ENCODE results near the gene PSMD2.

Gene PSMD2

GRCh38 chr3:184357248-184358123 lies 58.4 kb downstream of the PSMD2 start:
- H2AFZ ChIP-seq (ENCODE audit: low read length): no peak overlapping the region
- no peak overlapping the region for H3K4me2 ChIP-seq (ENCODE audit: low read depth, low read length)
- H3K79me2 ChIP-seq (ENCODE audit: low read length): peaks cover 5% of the 10 kb centered on the region; the same call in 1 of the 2 replicates
- H3K27ac ChIP-seq (ENCODE audit: low read length): no peak overlapping the region
- no peaks in the 10 kb centered on the region for H3K4me1 ChIP-seq (ENCODE audit: low read length)
- TF ChIP-seq, protein P1, sequence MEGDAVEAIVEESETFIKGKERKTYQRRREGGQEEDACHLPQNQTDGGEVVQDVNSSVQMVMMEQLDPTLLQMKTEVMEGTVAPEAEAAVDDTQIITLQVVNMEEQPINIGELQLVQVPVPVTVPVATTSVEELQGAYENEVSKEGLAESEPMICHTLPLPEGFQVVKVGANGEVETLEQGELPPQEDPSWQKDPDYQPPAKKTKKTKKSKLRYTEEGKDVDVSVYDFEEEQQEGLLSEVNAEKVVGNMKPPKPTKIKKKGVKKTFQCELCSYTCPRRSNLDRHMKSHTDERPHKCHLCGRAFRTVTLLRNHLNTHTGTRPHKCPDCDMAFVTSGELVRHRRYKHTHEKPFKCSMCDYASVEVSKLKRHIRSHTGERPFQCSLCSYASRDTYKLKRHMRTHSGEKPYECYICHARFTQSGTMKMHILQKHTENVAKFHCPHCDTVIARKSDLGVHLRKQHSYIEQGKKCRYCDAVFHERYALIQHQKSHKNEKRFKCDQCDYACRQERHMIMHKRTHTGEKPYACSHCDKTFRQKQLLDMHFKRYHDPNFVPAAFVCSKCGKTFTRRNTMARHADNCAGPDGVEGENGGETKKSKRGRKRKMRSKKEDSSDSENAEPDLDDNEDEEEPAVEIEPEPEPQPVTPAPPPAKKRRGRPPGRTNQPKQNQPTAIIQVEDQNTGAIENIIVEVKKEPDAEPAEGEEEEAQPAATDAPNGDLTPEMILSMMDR (IDR thresholded peaks at IDR 0.05; ENCODE audit: low read length): no peak
- no peak for TF ChIP-seq EZH2 (optimal IDR thresholded peaks at IDR 0.05; ENCODE audit: low read depth, low read length)
- H3K9me2 ChIP-seq (replicated peaks; ENCODE audit: insufficient read depth, low read length): no peaks in the 10 kb centered on the region
- no peaks in the 10 kb centered on the region for H3K27me3 ChIP-seq (replicated peaks; ENCODE audit: insufficient read depth, low read length)
- H3K4me3 ChIP-seq (ENCODE audit: low read length): no peak overlapping the region
- peaks cover 9% of the 10 kb centered on the region for H3F3A ChIP-seq (ENCODE audit: insufficient read depth, low read length)
- no peak for DNase-seq
- H4K20me1 ChIP-seq (ENCODE audit: insufficient read depth, low read length): no peaks in the 10 kb centered on the region
- no peaks in the 10 kb centered on the region for H3K9me3 ChIP-seq (replicated peaks; ENCODE audit: insufficient read depth, low read length)
- H3K36me3 ChIP-seq (replicated peaks; ENCODE audit: insufficient read depth, low read length): no peaks in the 10 kb centered on the region
- H3K9ac ChIP-seq (ENCODE audit: low read length): no peak overlapping the region

- Histone ChIP-seq H2AFZ (ENCODE audit: low read length) (no peak overlapping the region), H3K36me3 (replicated peaks; ENCODE audit: insufficient read depth, low read length) (no peaks in the 10 kb centered on the region), H3K9me2 (replicated peaks; ENCODE audit: insufficient read depth, low read length) (no peaks in the 10 kb centered on the region), H3K9ac (ENCODE audit: low read length) (no peak overlapping the region), H3K27me3 (replicated peaks; ENCODE audit: insufficient read depth, low read length) (no peaks in the 10 kb centered on the region), H3K27ac (ENCODE audit: low read length) (no peak overlapping the region), H3K79me2 (ENCODE audit: low read length) (peaks cover 5% of the 10 kb centered on the region), H3F3A (ENCODE audit: insufficient read depth, low read length) (peaks cover 14% of the 10 kb centered on the region), H3K4me1 (ENCODE audit: low read length) (no peaks in the 10 kb centered on the region), H3K4me3 (ENCODE audit: low read length) (no peak overlapping the region), H4K20me1 (ENCODE audit: insufficient read depth, low read length) (no peaks in the 10 kb centered on the region), H3K9me3 (replicated peaks; ENCODE audit: insufficient read depth, low read length) (no peaks in the 10 kb centered on the region), H3K4me2 (ENCODE audit: low read depth, low read length) (no peak overlapping the region)
- TF ChIP-seq, protein P1 (IDR thresholded peaks at IDR 0.05; ENCODE audit: low read length): no peak
- TF ChIP-seq EZH2 (optimal IDR thresholded peaks at IDR 0.05; ENCODE audit: low read depth, low read length) (no peak), EZH2phosphoT487 (IDR thresholded peaks at IDR 0.05; ENCODE audit: low read length) (no peak)
- no peak for DNase-seq
Observed at GRCh38 chr3:184358124-184358767, 59.2 kb downstream of the PSMD2 start.
